ENCODE data around the gene ATG10.

GRCh38 chr5:82137205-82137604 is 165.4 kb downstream of the ATG10 start:
- TF ChIP-seq EZH2 (IDR thresholded peaks at IDR 0.05; ENCODE audit: borderline replicate concordance, low read length) = no peak
- no peak for TF ChIP-seq CTCF (conservative IDR thresholded peaks at IDR 0.05 in 1 of 2, IDR thresholded peaks at IDR 0.05 in 1 of 2; ENCODE audit: extremely low read depth in 1 of 2, insufficient read depth in 1 of 2, low read depth in 1 of 2, low read length in 2 of 2)
